ENCODE results near the gene AMELX.

Gene AMELX

GRCh38 chrX:11293113-11293512 lies at the start of gene AMELX:
AMELX (plus strand) TSS chrX:11293413; CDS start chrX:11294789, 1,376 bp downstream.
- no peak for DNase-seq (ENCODE audit: low read depth in 2 of 2)

- DNase-seq (ENCODE audit: low read depth in 2 of 2), result no peak
Measured at GRCh38 chrX:11244636-11245035, 48.6 kb upstream of the AMELX start.

GRCh38 chrX:11254417-11255109 lies 38.6 kb upstream of the AMELX start:
- DNase-seq (ENCODE audit: low read depth in 2 of 2), result no peak

- DNase-seq (ENCODE audit: low read depth in 2 of 2), result no peak
Measured at GRCh38 chrX:11257290-11257689, 35.9 kb upstream of the AMELX start.

GRCh38 chrX:11257711-11258110 lies 35.5 kb upstream of the AMELX start:
- DNase-seq (ENCODE audit: low read depth in 2 of 2), result no peak

GRCh38 chrX:11259437-11259836 lies 33.8 kb upstream of the AMELX start:
- DNase-seq (ENCODE audit: low read depth in 2 of 2), result no peak

- no peak for DNase-seq (ENCODE audit: low read depth in 2 of 2)
Measured at GRCh38 chrX:11261260-11261659, 32.0 kb upstream of the AMELX start.

- DNase-seq (ENCODE audit: low read depth in 2 of 2), result no peak
Measured at GRCh38 chrX:11264925-11265324, 28.3 kb upstream of the AMELX start.

GRCh38 chrX:11265352-11265751 lies 27.9 kb upstream of the AMELX start:
- no peak for DNase-seq (ENCODE audit: low read depth in 2 of 2)

- DNase-seq (ENCODE audit: low read depth in 2 of 2), result no peak
Measured at GRCh38 chrX:11266573-11267003, 26.6 kb upstream of the AMELX start.

- no peak for DNase-seq (ENCODE audit: low read depth in 2 of 2)
Measured at GRCh38 chrX:11267425-11267824, 25.8 kb upstream of the AMELX start.

GRCh38 chrX:11269006-11269405 lies 24.2 kb upstream of the AMELX start:
- no peak for DNase-seq (ENCODE audit: low read depth in 2 of 2)

GRCh38 chrX:11269996-11270395 lies 23.2 kb upstream of the AMELX start:
- DNase-seq (ENCODE audit: low read depth in 2 of 2), result no peak

- no peak for DNase-seq (ENCODE audit: low read depth in 2 of 2)
Measured at GRCh38 chrX:11272290-11272689, 20.9 kb upstream of the AMELX start.

GRCh38 chrX:11272863-11273262 lies 20.4 kb upstream of the AMELX start:
- DNase-seq (ENCODE audit: low read depth in 2 of 2), result no peak

GRCh38 chrX:11273544-11273943 lies 19.7 kb upstream of the AMELX start:
- DNase-seq (ENCODE audit: low read depth in 2 of 2), result no peak

- DNase-seq (ENCODE audit: low read depth in 2 of 2), result no peak
Measured at GRCh38 chrX:11282043-11282442, 11.2 kb upstream of the AMELX start.

- DNase-seq (ENCODE audit: low read depth in 2 of 2), result no peak
Measured at GRCh38 chrX:11285651-11286050, 7.6 kb upstream of the AMELX start.

- no peak for DNase-seq (ENCODE audit: low read depth in 2 of 2)
Measured at GRCh38 chrX:11287505-11287904, 5.7 kb upstream of the AMELX start.

- no peak for DNase-seq (ENCODE audit: low read depth in 2 of 2)
Measured at GRCh38 chrX:11290416-11291102, 2.7 kb upstream of the AMELX start.

GRCh38 chrX:11296051-11296450 lies 2.8 kb downstream of the AMELX start:
- DNase-seq (ENCODE audit: low read depth in 2 of 2), result no peak

- no peak for DNase-seq (ENCODE audit: low read depth in 2 of 2)
Measured at GRCh38 chrX:11298600-11298999, 5.4 kb downstream of the AMELX start.

GRCh38 chrX:11304829-11305228 lies 11.6 kb downstream of the AMELX start:
- DNase-seq (ENCODE audit: low read depth in 2 of 2), result no peak

GRCh38 chrX:11305641-11306040 lies 12.4 kb downstream of the AMELX start:
- DNase-seq (ENCODE audit: low read depth in 2 of 2), result no peak

All from stimulated activated CD8-positive, alpha-beta memory T cell treated with anti-CD3 and anti-CD28 coated beads, Interleukin-7, amount 100 ng/mL, for 4 hours (primary cell).